ENCODE measurements around the gene FASN.

GRCh38 chr17:82039695-82040299 lies 58.2 kb downstream of the FASN start:
- no peak for TF ChIP-seq CTCF (IDR thresholded peaks at IDR 0.05; ENCODE audit: extremely low read depth in 1 of 2, insufficient read depth in 1 of 2, low read depth in 1 of 2, low read length in 2 of 2)
- TF ChIP-seq POLR2A (IDR thresholded peaks at IDR 0.05; ENCODE audit: low read depth, low read length), result no peak
- no peak for TF ChIP-seq MAX (IDR thresholded peaks at IDR 0.05; ENCODE audit: insufficient read depth, insufficient read length)
- no peak for TF ChIP-seq GATA2 (IDR thresholded peaks at IDR 0.05; ENCODE audit: insufficient read depth, insufficient read length, low read depth, low read length)
- TF ChIP-seq FOS (IDR thresholded peaks at IDR 0.05; ENCODE audit: borderline replicate concordance, insufficient read depth, low read length), result no peak
- TF ChIP-seq MYC (IDR thresholded peaks at IDR 0.05; ENCODE audit: low read depth, low read length), result no peak
- TF ChIP-seq POLR2AphosphoS5 (IDR thresholded peaks at IDR 0.05; ENCODE audit: insufficient read depth, low read depth, low read length), result no peak
